Loucy (cell line): ENCODE measurements around the gene MAP1LC3C.

Experiments
- EZH2phosphoT487 ChIP-seq: fragments of 200-600 bp; IDR thresholded peaks from 2 replicates; pipeline ENCODE4 v1.6.1; 2018; ENCODE audit warnings: antibody characterized with exemption, mild to moderate bottlenecking, moderate library complexity, borderline replicate concordance
- TF ChIP-seq, protein P1 (sequence below): fragments of 200-600 bp; sonication (generic); conservative IDR thresholded peaks from 2 replicates; pipeline ENCODE4 v1.5.1; 2014; ENCODE audit warnings: mild to moderate bottlenecking, antibody characterized with exemption, low read length

DNA sequence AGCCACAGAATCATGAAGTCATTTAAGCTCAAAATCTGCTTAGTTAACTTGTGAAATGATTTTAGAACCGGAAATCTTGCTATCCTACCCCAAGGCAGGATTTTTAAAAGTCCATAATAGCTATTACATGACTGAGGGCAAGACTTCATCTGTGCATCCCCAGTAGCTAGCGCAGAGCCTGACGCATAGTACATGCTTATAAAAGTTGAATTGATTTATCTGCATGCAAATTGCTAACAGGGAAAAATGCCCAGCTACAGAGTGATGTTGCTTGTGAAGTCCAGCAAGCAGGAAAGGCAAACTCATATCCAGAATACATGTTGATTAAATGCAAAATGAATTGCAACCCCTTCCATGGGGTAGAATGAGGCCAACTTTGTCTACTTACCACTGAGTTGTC is 8.1 kb upstream of the MAP1LC3C start:
- TF ChIP-seq, protein P1, sequence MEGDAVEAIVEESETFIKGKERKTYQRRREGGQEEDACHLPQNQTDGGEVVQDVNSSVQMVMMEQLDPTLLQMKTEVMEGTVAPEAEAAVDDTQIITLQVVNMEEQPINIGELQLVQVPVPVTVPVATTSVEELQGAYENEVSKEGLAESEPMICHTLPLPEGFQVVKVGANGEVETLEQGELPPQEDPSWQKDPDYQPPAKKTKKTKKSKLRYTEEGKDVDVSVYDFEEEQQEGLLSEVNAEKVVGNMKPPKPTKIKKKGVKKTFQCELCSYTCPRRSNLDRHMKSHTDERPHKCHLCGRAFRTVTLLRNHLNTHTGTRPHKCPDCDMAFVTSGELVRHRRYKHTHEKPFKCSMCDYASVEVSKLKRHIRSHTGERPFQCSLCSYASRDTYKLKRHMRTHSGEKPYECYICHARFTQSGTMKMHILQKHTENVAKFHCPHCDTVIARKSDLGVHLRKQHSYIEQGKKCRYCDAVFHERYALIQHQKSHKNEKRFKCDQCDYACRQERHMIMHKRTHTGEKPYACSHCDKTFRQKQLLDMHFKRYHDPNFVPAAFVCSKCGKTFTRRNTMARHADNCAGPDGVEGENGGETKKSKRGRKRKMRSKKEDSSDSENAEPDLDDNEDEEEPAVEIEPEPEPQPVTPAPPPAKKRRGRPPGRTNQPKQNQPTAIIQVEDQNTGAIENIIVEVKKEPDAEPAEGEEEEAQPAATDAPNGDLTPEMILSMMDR = no peak
- TF ChIP-seq EZH2phosphoT487 = no peak
